Neural crest cell (in vitro differentiated cells): Measurements from ENCODE around the gene DARS2. TPM values are rescaled to one million over a fixed set of nuclear protein-coding genes. Genes with fewer than 3 reads are reported as not detected.
"Not testable (repeated sequence)": the region's sequence is repeated elsewhere in the genome, so short reads cannot be mapped to it uniquely, and the experiment has no call there.

Experiments used
- DNase-seq: peaks from one replicate; pipeline ENCODE4 v3.0.0; 2021; ENCODE audit warnings: low read depth, mixed read lengths, low spot score
- H3K27ac Mint-ChIP-seq: one replicate; pipeline ENCODE4 v1.8.0; 2021; ENCODE audit warnings: mild to moderate bottlenecking, mixed read lengths; ENCODE audit not compliant: unreplicated experiment
- H3K27me3 Mint-ChIP-seq: 2 replicates; pipeline ENCODE4 v1.8.0; 2021; ENCODE audit warnings: low read depth, mild to moderate bottlenecking, mixed read lengths
- H3K36me3 Mint-ChIP-seq: 2 replicates; pipeline ENCODE4 v1.8.0; 2021; ENCODE audit warnings: low read depth, mild to moderate bottlenecking, mixed read lengths
- H3K4me1 Mint-ChIP-seq: 2 replicates; pipeline ENCODE4 v1.8.0; 2021; ENCODE audit warnings: mixed read lengths
- H3K4me3 Mint-ChIP-seq: one replicate; pipeline ENCODE4 v1.8.0; 2021; ENCODE audit warnings: mild to moderate bottlenecking, mixed read lengths
- H3K9me3 Mint-ChIP-seq: 2 replicates; pipeline ENCODE4 v1.8.0; 2021; ENCODE audit warnings: mixed read lengths
- total RNA-seq: library from RNA; stranded (reverse); gene quantifications from 2 replicates; pipeline ENCODE4 v1.2.1, GENCODE V29; 2021
- TF ChIP-seq, protein P1 (sequence below): fragments of 200-600 bp; sonication (generic); conservative IDR thresholded peaks from 2 replicates; pipeline ENCODE4 v1.5.0; 2021; ENCODE audit warnings: antibody characterized with exemption, mild to moderate bottlenecking

DARS2 gene
- total RNA-seq, 1 donor from 2014 or later = 33.8 TPM

DNA sequence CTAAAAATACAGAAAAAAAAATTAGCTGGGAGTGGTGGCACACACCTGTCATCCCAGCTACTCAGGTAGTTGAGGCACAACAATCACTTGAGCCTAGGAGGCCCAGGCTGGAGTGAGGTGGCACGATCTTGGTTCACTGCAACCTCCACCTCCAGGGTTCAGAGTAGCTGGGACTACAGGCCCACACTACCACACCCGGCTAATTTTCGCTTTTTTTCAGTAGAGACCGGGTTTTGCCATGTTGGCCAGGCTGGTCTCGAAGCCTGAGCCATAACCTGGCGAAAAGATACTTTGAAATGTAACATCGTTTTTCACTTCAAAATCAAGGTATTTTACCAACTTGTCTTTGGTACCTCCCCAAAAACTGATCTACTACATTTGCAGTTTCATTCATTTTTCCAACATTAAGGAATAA lies 37.3 kb downstream of the DARS2 start:
- Mint-ChIP-seq H3K27me3 (no peaks in the 10 kb centered on the region), H3K4me1 (peaks cover 35% of the 10 kb centered on the region), H3K36me3 (peaks cover 48% of the 10 kb centered on the region), H3K9me3 (no peaks in the 10 kb centered on the region), H3K27ac (no peak overlapping the region), H3K4me3 (peak overlapping the region; percentile 100)
- TF ChIP-seq, protein P1, sequence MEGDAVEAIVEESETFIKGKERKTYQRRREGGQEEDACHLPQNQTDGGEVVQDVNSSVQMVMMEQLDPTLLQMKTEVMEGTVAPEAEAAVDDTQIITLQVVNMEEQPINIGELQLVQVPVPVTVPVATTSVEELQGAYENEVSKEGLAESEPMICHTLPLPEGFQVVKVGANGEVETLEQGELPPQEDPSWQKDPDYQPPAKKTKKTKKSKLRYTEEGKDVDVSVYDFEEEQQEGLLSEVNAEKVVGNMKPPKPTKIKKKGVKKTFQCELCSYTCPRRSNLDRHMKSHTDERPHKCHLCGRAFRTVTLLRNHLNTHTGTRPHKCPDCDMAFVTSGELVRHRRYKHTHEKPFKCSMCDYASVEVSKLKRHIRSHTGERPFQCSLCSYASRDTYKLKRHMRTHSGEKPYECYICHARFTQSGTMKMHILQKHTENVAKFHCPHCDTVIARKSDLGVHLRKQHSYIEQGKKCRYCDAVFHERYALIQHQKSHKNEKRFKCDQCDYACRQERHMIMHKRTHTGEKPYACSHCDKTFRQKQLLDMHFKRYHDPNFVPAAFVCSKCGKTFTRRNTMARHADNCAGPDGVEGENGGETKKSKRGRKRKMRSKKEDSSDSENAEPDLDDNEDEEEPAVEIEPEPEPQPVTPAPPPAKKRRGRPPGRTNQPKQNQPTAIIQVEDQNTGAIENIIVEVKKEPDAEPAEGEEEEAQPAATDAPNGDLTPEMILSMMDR = no peak
- DNase-seq = no peak

DNA sequence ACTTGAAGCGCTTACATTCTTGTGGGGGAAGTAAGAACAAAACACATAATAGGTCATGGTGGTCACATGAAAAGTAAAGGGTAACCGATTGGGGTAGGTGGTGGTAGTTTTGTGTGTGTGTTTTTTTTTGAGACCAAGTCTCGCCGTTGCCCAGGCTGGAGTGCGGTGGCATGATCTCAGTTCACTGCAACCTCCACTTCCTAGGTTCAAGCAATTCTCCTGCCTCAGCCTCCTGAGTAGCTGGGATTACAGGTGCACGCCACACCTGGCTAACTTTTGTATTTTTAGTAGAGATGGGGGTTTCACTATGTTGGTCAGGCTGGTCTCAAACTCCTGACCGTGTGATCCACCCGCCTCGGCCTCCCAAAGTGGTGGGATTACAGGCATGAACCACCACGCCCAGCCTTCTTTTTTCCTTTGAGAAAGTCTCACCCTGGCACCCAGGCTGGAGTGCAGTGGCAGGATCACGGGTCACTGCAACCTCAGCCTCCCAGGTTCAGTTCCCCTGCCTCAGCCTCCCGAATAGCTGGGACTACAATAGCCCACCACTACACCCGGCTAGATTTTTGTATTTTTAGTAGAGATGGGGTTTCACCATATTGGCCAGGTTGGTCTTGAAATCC lies 37.8 kb downstream of the DARS2 start:
- H3K27ac Mint-ChIP-seq = peak overlapping the region; percentile 40

DNA sequence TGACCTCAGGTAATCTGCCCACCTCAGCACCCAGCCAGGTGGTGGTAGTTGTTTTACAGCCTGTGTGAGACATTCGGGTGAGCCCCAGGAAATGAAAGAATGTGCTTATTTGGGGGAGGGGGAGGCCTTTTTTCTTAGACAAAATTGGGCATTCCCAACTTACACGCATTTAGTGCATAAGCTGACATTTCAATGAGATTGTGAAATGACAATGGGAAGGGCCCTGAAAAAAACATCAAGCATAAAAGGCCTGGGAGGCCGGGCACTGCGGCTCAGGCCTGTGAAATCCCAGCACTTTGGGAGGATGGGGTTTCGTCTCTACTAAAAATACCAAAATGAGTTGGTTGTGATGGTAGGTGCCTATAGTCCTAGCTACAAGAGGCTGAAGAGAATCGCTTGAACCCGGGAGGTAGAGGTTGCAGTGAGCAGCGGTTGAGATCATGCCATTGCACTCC lies 38.3 kb downstream of the DARS2 start:
- Mint-ChIP-seq H3K4me1 (peaks cover 42% of the 10 kb centered on the region), H3K4me3 (peak overlapping the region; percentile 100), H3K36me3 (peaks cover 53% of the 10 kb centered on the region), H3K27ac (peak overlapping the region; percentile 40), H3K27me3 (peaks cover 5% of the 10 kb centered on the region), H3K9me3 (no peaks in the 10 kb centered on the region)
- TF ChIP-seq, protein P1 = no peak
- no peak for DNase-seq

More for the DNA sequence above, 37.8 kb downstream of the DARS2 start:
- Mint-ChIP-seq H3K4me1 (peaks cover 38% of the 10 kb centered on the region), H3K4me3 (peak overlapping the region; percentile 100), H3K36me3 (peaks cover 52% of the 10 kb centered on the region)
- H3K27me3 Mint-ChIP-seq, DNase-seq, H3K9me3 Mint-ChIP-seq: not testable (repeated sequence)

DNA sequence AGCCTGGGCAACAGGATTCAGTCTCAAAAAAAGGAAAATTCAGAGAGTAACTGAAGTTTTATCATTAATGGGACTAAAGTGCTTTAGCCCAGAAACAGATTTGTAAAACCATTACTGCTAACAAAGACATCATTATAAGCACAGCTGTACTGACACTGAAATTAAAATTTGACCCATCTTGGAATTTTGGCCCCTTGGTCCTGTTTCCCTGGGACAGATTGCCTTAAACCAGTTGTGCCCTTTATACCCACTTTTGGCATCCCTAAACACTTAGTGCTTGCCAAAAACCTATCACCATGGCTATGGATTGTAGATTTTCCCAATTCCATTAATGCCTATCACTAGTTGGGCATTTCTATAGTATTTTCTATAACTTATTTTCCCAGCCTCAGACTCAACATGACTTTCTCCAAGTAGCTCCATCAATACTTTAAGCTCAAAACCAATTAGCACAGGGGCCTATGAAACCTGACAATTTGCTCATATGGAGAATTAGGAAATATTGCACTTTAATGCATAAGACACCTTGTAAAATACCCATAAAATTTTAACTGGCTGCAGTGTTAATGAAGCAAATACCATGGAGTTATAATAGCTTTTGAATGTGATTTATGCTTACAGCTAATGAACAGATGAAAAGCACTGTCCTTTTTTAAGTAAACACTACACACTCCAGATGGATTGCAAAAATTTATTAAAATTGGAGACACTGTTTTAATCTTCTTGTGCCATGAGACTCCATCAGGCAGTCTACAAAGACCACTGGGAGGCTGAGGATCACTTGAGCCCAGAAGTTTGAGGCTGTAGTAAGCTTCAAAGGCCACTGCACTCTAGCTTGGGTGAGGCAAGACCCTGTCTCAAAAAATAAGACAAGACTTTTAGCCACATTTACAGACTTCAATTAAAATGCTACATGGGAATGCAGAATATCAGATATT lies 39.0 kb downstream of the DARS2 start:
- no peaks in the 10 kb centered on the region for H3K9me3 Mint-ChIP-seq
- peaks cover 44% of the 10 kb centered on the region for H3K4me1 Mint-ChIP-seq
- H3K27me3 Mint-ChIP-seq = peaks cover 8% of the 10 kb centered on the region
- DNase-seq = no peak
- peaks cover 53% of the 10 kb centered on the region for H3K36me3 Mint-ChIP-seq
- peak overlapping the region; percentile 100 for H3K4me3 Mint-ChIP-seq
- TF ChIP-seq, protein P1 = no peak
- H3K27ac Mint-ChIP-seq = no peak overlapping the region

DNA sequence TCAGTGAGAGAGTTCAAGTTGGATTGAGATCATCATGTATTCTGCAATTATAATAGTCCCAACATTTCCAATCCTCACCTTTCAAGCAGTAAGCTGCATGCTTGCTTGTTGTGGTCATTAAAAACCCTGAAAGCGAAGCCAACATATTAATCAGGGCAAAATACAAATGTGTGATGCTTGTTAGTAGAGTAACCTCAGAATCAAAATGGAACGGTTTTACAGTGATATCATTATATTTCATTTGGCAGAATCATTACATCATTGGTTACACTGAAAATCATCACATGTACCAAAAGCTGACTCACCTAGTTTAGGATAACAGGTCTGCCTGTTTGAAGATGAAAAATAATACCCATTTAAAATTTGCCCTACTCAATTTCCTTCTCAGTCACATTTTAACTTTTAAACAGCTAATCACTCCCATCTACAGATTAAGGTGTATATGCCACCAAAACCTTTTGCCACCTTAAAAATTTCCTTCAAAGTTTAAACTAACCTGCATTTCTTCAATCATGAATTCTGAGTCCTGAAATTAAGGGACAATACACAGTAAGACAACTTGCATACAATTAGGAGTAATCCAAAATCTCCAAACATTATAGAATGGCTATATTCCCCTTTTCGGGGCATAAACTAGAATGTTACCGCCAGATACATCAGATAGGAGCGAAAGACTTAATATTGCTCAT lies 39.9 kb downstream of the DARS2 start:
- Mint-ChIP-seq H3K4me3 (peak overlapping the region; percentile 100), H3K36me3 (peaks cover 53% of the 10 kb centered on the region)

More for the DNA sequence above, 39.9 kb downstream of the DARS2 start:
- TF ChIP-seq, protein P1 = no peak
- Mint-ChIP-seq H3K4me1 (peaks cover 51% of the 10 kb centered on the region), H3K27ac (peak overlapping the region; percentile 71), H3K9me3 (no peaks in the 10 kb centered on the region), H3K27me3 (peaks cover 8% of the 10 kb centered on the region)
- no peak for DNase-seq
